Measurements from ENCODE around the gene THADA.

The THADA gene

GRCh38 chr2:43445781-43446180 lies 150.1 kb downstream of the THADA start:
- no peaks in the 10 kb centered on the region for H3K27me3 ChIP-seq (ENCODE audit: low read length)
- H3K9me3 ChIP-seq (ENCODE audit: insufficient read depth, low read length), result no peaks in the 10 kb centered on the region
- no peak overlapping the region for H2AFZ ChIP-seq (ENCODE audit: low read depth, low read length, severe bottlenecking)
- no peak overlapping the region for H3K9ac ChIP-seq (ENCODE audit: low read length)
- no peak overlapping the region for H3K4me3 ChIP-seq (ENCODE audit: insufficient read depth, low read length, poor library complexity, severe bottlenecking)
- no peaks in the 10 kb centered on the region for H3K9me2 ChIP-seq (replicated peaks; ENCODE audit: insufficient read depth, low read length)
- no peaks in the 10 kb centered on the region for H3F3A ChIP-seq (ENCODE audit: insufficient read depth)
- H3K27ac ChIP-seq (ENCODE audit: low read depth, low read length), result no peak overlapping the region
- TF ChIP-seq CTCF (IDR thresholded peaks at IDR 0.05; ENCODE audit: insufficient read depth, low read length, poor library complexity, severe bottlenecking) (no peak), EZH2phosphoT487 (conservative IDR thresholded peaks at IDR 0.05; ENCODE audit: low read length) (no peak)
- no peaks in the 10 kb centered on the region for H4K20me1 ChIP-seq (ENCODE audit: low read depth, low read length)
- no peak overlapping the region for H3K4me2 ChIP-seq (ENCODE audit: low read depth, low read length, poor library complexity, severe bottlenecking)
- H3K79me2 ChIP-seq (ENCODE audit: insufficient read depth, low read length), result no peaks in the 10 kb centered on the region
- H3K36me3 ChIP-seq (ENCODE audit: low read length), result no peaks in the 10 kb centered on the region

GRCh38 chr2:43444989-43445645 lies 150.7 kb downstream of the THADA start:
- H3K27me3 ChIP-seq (ENCODE audit: low read length), result no peaks in the 10 kb centered on the region
- H3K9ac ChIP-seq (ENCODE audit: low read length), result no peak overlapping the region
- H3K27ac ChIP-seq (ENCODE audit: low read depth, low read length), result no peak overlapping the region
- H3K9me2 ChIP-seq (replicated peaks; ENCODE audit: insufficient read depth, low read length), result no peaks in the 10 kb centered on the region
- H2AFZ ChIP-seq (ENCODE audit: low read depth, low read length, severe bottlenecking), result no peak overlapping the region
- no peak overlapping the region for H3K4me3 ChIP-seq (ENCODE audit: insufficient read depth, low read length, poor library complexity, severe bottlenecking)
- H4K20me1 ChIP-seq (ENCODE audit: low read depth, low read length), result no peaks in the 10 kb centered on the region
- H3K9me3 ChIP-seq (ENCODE audit: insufficient read depth, low read length), result no peaks in the 10 kb centered on the region
- no peaks in the 10 kb centered on the region for H3K36me3 ChIP-seq (ENCODE audit: low read length)
- no peaks in the 10 kb centered on the region for H3K79me2 ChIP-seq (ENCODE audit: insufficient read depth, low read length)
- no peak overlapping the region for H3K4me2 ChIP-seq (ENCODE audit: low read depth, low read length, poor library complexity, severe bottlenecking)
- TF ChIP-seq CTCF (IDR thresholded peaks at IDR 0.05; ENCODE audit: insufficient read depth, low read length, poor library complexity, severe bottlenecking), result no peak
- TF ChIP-seq EZH2phosphoT487 (conservative IDR thresholded peaks at IDR 0.05; ENCODE audit: low read length), result no peak
- no peaks in the 10 kb centered on the region for H3F3A ChIP-seq (ENCODE audit: insufficient read depth)

GRCh38 chr2:43443282-43443681 lies 152.6 kb downstream of the THADA start:
- Histone ChIP-seq H3K27ac (ENCODE audit: low read depth, low read length) (no peak overlapping the region), H3K27me3 (ENCODE audit: low read length) (no peaks in the 10 kb centered on the region), H2AFZ (ENCODE audit: low read depth, low read length, severe bottlenecking) (no peak overlapping the region), H3K9me3 (ENCODE audit: insufficient read depth, low read length) (no peaks in the 10 kb centered on the region), H3F3A (ENCODE audit: insufficient read depth) (no peaks in the 10 kb centered on the region), H4K20me1 (ENCODE audit: low read depth, low read length) (no peaks in the 10 kb centered on the region), H3K4me3 (ENCODE audit: insufficient read depth, low read length, poor library complexity, severe bottlenecking) (no peak overlapping the region), H3K9me2 (replicated peaks; ENCODE audit: insufficient read depth, low read length) (no peaks in the 10 kb centered on the region), H3K9ac (ENCODE audit: low read length) (no peak overlapping the region), H3K36me3 (ENCODE audit: low read length) (no peaks in the 10 kb centered on the region), H3K79me2 (ENCODE audit: insufficient read depth, low read length) (no peaks in the 10 kb centered on the region), H3K4me2 (ENCODE audit: low read depth, low read length, poor library complexity, severe bottlenecking) (no peak overlapping the region)
- TF ChIP-seq EZH2phosphoT487 (conservative IDR thresholded peaks at IDR 0.05; ENCODE audit: low read length) (no peak), CTCF (IDR thresholded peaks at IDR 0.05; ENCODE audit: insufficient read depth, low read length, poor library complexity, severe bottlenecking) (no peak)
